GM21529 (cell line): Measurements from ENCODE around the gene LDB2.

Experiments
- ATAC-seq: cut with Tn5 transposase; IDR thresholded peaks from one replicate; pipeline ENCODE4 v1.9.1; 2021; ENCODE audit not compliant: unreplicated experiment

LDB2 gene

GRCh38 chr4:16809064-16809463, 89.4 kb downstream of the LDB2 start:
- ATAC-seq = no peak

- ATAC-seq = no peak
These were observed 91.1 kb downstream of the LDB2 start for GRCh38 chr4:16807355-16807754.

DNA sequence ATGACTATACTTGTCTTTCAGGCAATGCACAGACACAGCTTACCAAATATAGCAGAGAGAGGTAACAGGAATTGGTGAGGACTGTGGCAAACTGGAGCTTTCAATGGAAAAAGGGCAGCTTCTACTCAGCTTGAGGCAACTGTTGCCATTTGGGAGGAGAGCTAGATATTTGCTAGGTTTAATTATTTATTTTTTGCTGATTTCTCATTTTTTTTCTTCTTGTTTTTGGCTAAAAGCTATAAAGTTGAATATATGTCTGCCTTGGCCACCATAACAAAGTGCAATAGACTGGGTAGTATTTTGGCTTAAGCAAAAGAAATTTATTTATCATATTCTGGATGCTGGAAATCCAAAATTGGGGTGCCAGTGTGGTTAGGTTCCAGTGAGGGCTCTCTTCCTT, 93.9 kb downstream of the LDB2 start:
- ATAC-seq = no peak

DNA sequence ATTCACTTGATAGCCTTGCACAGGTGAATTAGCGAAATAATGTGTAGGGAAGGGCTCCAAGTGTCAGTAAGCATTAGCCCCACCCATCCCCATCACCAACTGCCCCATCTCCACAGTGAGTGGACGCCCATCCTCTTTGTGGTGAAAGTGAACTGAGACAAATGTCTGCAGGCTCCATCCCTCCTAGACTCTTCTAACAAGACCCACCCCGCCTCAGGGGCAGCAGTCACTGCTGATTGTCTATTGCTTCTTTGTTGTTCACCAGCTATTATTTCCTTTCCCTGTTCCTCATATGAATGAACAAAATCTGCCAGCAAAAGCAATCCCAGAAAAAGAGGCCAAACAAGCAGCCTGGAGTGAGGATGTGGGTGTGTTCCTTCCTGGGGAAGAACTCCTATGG, 96.4 kb downstream of the LDB2 start:
- ATAC-seq = no peak

- no peak for ATAC-seq
These were observed 97.1 kb downstream of the LDB2 start for GRCh38 chr4:16801356-16801755.

DNA sequence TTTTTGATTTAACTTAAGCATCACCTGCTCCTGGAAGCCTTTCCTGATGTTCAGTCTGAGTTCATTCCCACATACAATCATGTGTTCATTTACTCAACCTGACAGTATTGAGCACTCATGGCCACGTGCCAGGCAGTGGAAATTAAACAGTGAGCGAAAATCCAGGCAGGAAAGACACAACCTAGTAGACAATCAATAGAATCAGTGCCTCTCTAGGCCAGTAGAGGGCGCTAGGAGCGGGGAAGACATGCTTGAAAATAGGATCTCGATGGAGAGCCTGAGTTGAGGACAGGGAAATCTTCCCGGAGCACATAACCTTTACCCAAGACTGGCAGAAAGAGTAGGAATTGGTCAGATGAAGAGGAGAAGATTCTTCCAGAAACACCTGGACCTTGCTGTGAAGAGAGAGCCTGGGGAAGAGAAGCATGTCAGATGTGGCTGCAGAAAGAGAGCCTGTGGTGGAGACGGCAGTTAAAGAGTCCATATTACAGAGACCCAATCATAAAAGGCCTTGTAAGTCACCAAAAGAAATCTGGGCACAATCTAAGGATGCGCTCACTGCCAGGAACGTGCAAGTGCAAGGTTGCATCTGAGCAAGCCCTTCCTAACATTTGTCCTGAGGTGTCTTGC, 103.5 kb downstream of the LDB2 start:
- no peak for ATAC-seq

- ATAC-seq = no peak
These were observed 107.0 kb downstream of the LDB2 start for GRCh38 chr4:16791460-16791859.

DNA sequence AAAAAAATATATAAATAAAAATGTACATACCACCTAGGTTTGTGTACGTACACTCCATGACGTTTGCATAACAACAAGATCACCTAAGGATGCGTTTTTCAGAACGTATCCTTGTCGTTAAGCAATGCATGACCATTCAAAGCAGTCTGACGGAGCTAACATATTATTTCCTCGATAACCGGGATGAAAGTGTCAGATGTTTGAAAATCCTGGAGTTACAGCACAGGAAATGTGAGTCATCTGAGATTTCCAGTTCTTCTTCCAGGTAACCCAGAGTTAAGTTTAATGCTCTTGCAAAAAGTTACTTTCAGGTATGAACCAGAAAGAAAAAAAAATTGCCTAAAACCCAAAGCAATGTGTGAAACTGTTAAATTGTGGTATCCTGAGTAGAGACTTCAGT, 107.9 kb downstream of the LDB2 start:
- no peak for ATAC-seq

DNA sequence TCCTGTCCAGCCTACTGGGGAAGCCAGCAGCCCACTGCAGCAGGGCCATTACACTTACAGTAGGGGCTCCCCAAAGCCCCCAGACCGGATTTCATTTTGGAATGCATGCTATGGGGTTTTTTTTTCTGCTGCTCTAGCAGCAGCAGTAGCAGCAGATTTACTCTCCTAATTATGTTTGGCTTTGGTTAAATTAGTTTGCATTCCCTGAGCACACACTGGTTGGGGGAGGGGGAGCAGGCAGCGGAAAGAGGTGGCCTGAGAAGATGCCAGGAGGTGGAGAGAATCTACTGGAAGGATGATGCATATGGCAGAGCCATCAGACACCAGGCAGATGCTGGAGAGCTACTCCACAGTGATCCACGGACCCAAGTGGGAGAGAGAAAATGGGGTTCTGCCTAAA, 109.6 kb downstream of the LDB2 start:
- ATAC-seq = no peak

DNA sequence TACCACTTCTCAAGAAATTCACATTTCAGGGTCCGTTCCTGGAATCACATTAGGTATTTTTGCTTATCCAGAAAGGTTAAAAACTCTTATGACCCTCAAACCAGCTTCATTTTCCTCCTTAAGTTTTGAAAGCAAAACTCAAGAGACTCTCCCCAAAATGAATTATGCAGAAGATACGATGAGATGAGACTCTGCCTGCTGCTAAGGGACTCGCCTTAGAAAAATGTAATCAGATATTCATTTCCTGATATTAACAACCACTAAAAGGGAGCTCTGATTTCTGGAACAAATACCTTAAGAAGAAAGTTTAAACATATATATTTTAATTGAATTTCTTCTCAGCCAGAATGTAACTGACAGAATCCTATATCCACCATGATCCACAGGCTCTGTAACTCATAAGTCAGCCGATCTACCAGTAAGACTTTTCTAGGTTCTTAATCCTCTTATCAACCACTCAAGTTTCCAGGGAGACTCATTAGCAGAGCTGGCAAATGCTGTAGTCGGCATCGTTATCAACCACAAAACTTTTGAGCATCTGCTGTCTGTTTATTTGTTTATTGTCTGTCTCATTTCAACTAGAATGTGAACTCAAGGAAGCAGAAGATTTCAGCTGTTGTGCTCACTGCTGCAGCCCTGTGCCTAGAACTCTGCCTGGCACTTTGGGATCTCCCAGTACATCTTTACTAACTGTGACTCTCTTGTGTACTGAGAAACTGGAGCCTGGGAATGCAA, 112.5 kb downstream of the LDB2 start:
- ATAC-seq = no peak

GRCh38 chr4:16783119-16783518, 115.3 kb downstream of the LDB2 start:
- ATAC-seq = no peak

GRCh38 chr4:16779028-16779675, 119.3 kb downstream of the LDB2 start:
- ATAC-seq = no peak

- no peak for ATAC-seq
These were observed 120.7 kb downstream of the LDB2 start for GRCh38 chr4:16777726-16778125.

- no peak for ATAC-seq
These were observed 122.9 kb downstream of the LDB2 start for GRCh38 chr4:16775411-16776154.

DNA sequence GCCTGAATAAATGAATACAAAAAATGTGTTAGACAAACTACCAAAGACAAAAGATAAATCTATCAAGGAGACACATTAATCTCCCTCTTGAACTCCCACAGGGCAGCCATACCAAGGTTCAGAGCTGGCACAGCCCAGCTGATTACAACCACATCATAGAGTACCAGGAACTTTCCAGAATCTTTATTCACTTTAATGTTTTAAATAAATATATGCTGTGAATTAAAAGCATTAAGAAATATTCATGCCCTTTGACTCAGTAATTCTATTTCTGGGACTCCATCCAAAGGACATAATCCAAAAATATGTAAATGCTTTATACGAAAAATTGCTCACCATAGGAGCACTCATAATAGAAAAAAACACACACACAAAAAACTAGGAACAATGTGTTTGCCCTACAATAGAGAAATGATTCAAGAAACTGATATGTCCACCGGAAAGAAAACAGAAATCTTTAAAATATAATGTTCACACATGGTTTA, 126.0 kb downstream of the LDB2 start:
- ATAC-seq = no peak

DNA sequence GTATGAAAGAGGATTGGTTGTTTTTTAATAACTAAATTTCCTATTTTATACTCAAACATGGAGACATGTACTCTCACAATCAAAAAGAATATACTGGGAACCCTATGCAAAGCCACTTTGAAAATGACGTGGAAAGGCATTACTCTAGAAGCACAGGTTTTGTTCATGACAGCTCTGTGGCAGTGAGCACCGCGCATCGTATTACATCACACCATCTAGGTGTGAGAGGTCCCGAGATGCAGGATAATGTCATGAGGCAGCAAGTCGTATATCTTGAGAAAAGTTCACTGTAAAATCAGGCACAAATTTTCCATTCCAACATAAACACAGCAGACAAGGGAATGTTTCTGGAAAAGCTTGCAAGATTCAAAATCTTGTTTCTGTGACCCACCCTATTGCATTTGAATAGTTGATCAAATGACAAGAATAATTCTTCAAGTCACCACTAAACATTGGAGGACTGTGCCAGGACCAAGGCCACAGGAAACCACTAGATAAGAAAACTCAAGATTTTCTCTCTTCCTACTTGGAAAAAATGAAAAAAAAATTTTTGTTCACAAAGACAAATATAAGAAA, 127.6 kb downstream of the LDB2 start:
- ATAC-seq = no peak

- ATAC-seq = no peak
These were observed 130.6 kb downstream of the LDB2 start for GRCh38 chr4:16767861-16768260.

DNA sequence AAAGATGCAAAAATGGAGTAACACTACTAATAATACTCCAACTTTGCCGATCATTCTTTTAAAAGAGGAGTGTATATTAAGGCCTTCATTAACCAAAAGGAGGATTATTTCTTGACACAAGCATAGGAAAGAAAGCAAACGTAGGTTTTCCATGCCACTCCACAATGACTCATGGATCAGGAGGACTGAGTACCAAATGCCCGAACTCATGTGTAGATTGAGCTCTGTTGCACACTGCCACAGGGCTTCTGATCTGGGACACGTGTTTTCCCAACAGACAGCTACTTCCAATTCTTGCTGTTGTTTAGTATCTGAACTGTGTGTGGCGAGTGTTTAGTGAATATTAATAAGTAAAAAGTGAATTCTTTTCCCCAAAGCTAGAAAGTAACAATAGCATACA, 131.2 kb downstream of the LDB2 start:
- no peak for ATAC-seq

DNA sequence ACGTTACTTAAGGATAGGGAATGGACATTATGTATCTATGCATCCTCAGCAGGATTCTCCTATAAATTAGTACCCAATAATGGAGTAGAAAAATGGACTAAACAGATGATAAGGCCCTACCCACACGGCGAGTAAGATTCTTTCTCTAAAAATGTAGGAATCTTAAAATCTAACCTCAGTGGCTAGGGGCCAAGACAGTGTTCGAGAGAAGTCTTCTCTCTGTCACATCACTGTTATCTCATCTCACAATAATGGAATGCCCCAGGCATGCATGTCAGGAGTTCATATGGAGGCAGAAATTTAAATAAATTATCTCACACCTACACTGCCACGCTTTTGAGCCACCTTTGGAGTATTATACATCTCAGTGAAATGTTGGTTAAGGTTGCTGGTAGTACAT, 132.9 kb downstream of the LDB2 start:
- ATAC-seq = no peak

- no peak for ATAC-seq
These were observed 133.8 kb downstream of the LDB2 start for GRCh38 chr4:16764622-16765021.
